NCI-H1930 (cell line): ENCODE measurements around the gene ACSF2.
"Not testable (repeated sequence)": the region's sequence is repeated elsewhere in the genome, so short reads cannot be mapped to it uniquely, and the experiment has no call there.

Source experiments
- DNase-seq, 2 experiments: peaks; one replicate each; lab custom pipeline; 2025; lab: John Stamatoyannopoulos, UW

Gene ACSF2

GRCh38 chr17:50425682-50426471 lies at the start of gene ACSF2:
ACSF2 (plus strand) TSS chr17:50426218; CDS start chr17:50426262, 44 bp downstream.
- DNase-seq = no peak

GRCh38 chr17:50379351-50380132 lies 46.5 kb upstream of the ACSF2 start:
- DNase-seq = no peak

- no peak for DNase-seq
Measured at GRCh38 chr17:50380369-50381259, 45.4 kb upstream of the ACSF2 start.

GRCh38 chr17:50381260-50381815 lies 44.7 kb upstream of the ACSF2 start:
- no peak for DNase-seq

GRCh38 chr17:50381920-50382319 lies 44.1 kb upstream of the ACSF2 start:
- DNase-seq = no peak

GRCh38 chr17:50382931-50383330 lies 43.1 kb upstream of the ACSF2 start:
- DNase-seq = no peak

GRCh38 chr17:50386510-50386909 lies 39.5 kb upstream of the ACSF2 start:
- no peak for DNase-seq

GRCh38 chr17:50388728-50389127 lies 37.3 kb upstream of the ACSF2 start:
- DNase-seq = no peak

- no peak for DNase-seq
Measured at GRCh38 chr17:50389534-50389933, 36.5 kb upstream of the ACSF2 start.

- DNase-seq = no peak
Measured at GRCh38 chr17:50392621-50393020, 33.4 kb upstream of the ACSF2 start.

- DNase-seq = no peak
Measured at GRCh38 chr17:50393700-50394099, 32.3 kb upstream of the ACSF2 start.

- DNase-seq = no peak
Measured at GRCh38 chr17:50394711-50395110, 31.3 kb upstream of the ACSF2 start.

GRCh38 chr17:50396261-50397110 lies 29.5 kb upstream of the ACSF2 start:
- DNase-seq = peak in 1 of 2 experiments; percentile 9

GRCh38 chr17:50397111-50397918 lies 28.7 kb upstream of the ACSF2 start, which contains the start of gene LRRC59:
LRRC59 (minus strand) TSS chr17:50397523; CDS start chr17:50397317, 206 bp downstream.
- peak; percentile 62 to 86 for DNase-seq

- no peak for DNase-seq
Measured at GRCh38 chr17:50397919-50398285, 28.1 kb upstream of the ACSF2 start.

- DNase-seq = not testable (repeated sequence)
Measured at GRCh38 chr17:50398672-50399071, 27.3 kb upstream of the ACSF2 start.

- not testable (repeated sequence) for DNase-seq
Measured at GRCh38 chr17:50399591-50399990, 26.4 kb upstream of the ACSF2 start.

- not testable (repeated sequence) for DNase-seq
Measured at GRCh38 chr17:50405351-50405750, 20.7 kb upstream of the ACSF2 start.

GRCh38 chr17:50406578-50406977 lies 19.4 kb upstream of the ACSF2 start:
- DNase-seq = no peak

GRCh38 chr17:50407921-50408320 lies 18.1 kb upstream of the ACSF2 start:
- no peak for DNase-seq
